ENCODE measurements around the gene HNRNPA1L2. TPM values are rescaled to one million over a fixed set of nuclear protein-coding genes. Genes with fewer than 3 reads are reported as not detected.
"Not testable (repeated sequence)": the region's sequence is repeated elsewhere in the genome, so short reads cannot be mapped to it uniquely, and the experiment has no call there.

The HNRNPA1L2 gene
- total RNA-seq, result 1 to 10 TPM; 4.4 to 9.7 (median 5.6) TPM

DNA sequence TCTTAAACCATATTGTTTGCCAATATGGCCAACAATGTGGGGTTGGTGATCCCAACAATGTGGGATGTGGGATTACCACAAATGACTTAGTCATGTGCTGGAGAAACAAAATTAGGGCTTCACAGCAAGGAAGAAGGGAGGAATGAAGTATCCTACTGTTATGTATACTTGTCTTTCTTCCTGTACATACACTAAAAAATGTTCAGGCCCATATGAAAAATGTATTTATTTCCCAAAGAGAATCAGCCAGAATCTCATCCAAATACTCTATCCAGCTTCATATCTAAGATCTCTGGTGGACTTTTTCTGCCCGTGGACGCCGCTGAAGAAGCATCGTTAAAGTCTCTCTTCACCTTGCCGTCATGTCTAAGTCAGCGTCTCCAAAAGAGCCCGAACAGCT lies at the start of gene HNRNPA1L2:
TSS of gene HNRNPA1L2 (plus strand) at position 301 of the 400 bp plus-strand sequence. CDS start at position 363, 62 bp downstream.
- no peaks in the 10 kb centered on the region for H3K27me3 ChIP-seq
- no peak for DNase-seq
- no peak within 1 kb of the TSS for H3K27ac ChIP-seq
- no peak within 1 kb of the TSS for H3K4me3 ChIP-seq (replicated peaks in 1 of 3)
- H3K36me3 ChIP-seq, result no peaks in the 10 kb centered on the region
- intact Hi-C loops (cut with DNase I), result no loop called here
- no peaks in the 10 kb centered on the region for H3K9me3 ChIP-seq
- no peak for TF ChIP-seq POLR2A (IDR thresholded peaks at IDR 0.05)
- TF ChIP-seq, protein P1, sequence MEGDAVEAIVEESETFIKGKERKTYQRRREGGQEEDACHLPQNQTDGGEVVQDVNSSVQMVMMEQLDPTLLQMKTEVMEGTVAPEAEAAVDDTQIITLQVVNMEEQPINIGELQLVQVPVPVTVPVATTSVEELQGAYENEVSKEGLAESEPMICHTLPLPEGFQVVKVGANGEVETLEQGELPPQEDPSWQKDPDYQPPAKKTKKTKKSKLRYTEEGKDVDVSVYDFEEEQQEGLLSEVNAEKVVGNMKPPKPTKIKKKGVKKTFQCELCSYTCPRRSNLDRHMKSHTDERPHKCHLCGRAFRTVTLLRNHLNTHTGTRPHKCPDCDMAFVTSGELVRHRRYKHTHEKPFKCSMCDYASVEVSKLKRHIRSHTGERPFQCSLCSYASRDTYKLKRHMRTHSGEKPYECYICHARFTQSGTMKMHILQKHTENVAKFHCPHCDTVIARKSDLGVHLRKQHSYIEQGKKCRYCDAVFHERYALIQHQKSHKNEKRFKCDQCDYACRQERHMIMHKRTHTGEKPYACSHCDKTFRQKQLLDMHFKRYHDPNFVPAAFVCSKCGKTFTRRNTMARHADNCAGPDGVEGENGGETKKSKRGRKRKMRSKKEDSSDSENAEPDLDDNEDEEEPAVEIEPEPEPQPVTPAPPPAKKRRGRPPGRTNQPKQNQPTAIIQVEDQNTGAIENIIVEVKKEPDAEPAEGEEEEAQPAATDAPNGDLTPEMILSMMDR (IDR thresholded peaks at IDR 0.05), result no peak
- WGBS, 2 donors, result 93 to 97% methylated on average over 7 of the region's 7 CpGs
- H3K4me1 ChIP-seq, result peaks cover 6 to 11% of the 10 kb centered on the region in 2 donors

DNA sequence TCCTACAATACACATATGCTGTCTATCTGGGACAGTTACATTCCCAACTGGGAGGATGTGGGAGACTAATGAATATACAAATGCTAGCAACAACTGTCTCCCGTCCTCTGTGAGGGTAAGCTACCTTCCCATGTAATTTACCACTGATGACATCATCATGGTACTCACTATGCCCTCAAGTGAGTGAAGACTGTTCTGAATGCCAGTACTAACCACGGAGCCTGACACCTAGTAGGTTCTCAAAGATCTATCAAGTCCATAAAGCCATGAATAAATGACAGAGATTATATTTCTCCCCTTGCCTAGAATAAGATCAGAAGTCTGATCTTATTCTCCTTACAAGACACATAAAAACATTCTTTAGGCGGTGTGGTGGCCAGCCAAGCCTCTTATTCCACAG lies 49.1 kb upstream of the HNRNPA1L2 start:
- H3K27me3 ChIP-seq; H3K4me3 ChIP-seq (replicated peaks in 1 of 3); H3K27ac ChIP-seq; H3K4me1 ChIP-seq; intact Hi-C loops (cut with DNase I); H3K9me3 ChIP-seq; H3K36me3 ChIP-seq; DNase-seq: not testable (repeated sequence)
- WGBS, 2 donors, result 79 to 89% methylated on average over 3 of the region's 3 CpGs

DNA sequence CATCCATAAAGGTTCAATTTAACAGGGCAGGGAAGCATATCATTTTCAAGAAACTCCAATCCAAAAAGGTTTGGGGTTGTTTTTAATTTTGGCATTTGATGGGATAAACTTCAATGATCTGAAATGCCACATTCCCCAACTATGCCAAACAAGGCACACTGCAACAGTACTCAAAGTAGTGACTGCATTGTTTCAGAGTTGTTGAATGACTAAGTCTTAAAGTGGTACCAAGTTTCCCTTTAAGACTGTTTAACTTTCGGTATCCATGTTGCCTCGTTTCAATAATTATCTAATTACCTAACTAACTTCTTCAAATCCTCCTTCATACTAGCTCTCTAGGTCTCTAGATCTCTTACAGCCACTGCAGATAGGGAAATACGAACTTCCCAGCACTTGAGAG lies 48.4 kb upstream of the HNRNPA1L2 start:
- H3K9me3 ChIP-seq, result not testable (repeated sequence)

DNA sequence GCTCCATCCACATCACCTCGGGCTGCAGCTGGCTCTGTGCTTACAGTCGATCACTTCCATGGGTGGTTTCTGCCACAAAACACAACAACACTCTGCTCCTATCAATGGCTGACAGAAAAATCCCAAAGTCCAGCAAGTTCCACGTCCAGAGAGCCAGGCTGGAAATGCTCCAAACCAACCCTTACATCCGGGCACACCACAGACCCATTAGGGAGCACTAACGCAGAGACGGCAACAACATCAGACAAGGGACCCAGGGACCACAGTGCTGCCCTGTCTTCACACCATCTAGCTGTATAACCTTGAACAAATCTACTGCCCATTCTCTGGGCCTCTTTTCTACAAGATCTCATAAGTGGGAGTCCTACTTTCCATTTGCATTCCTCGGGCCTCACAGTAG lies 47.9 kb upstream of the HNRNPA1L2 start:
- H3K4me1 ChIP-seq; H3K4me3 ChIP-seq (replicated peaks in 1 of 3); DNase-seq; H3K27me3 ChIP-seq; intact Hi-C loops (cut with DNase I); H3K27ac ChIP-seq; H3K36me3 ChIP-seq; H3K9me3 ChIP-seq: not testable (repeated sequence)
- 79 to 86% methylated on average over 7 of the region's 7 CpGs for WGBS, 2 donors

More for the DNA sequence above, 48.4 kb upstream of the HNRNPA1L2 start:
- intact Hi-C loops (cut with DNase I); DNase-seq; H3K4me1 ChIP-seq; H3K4me3 ChIP-seq (replicated peaks in 1 of 3); H3K36me3 ChIP-seq; H3K27me3 ChIP-seq; H3K27ac ChIP-seq: not testable (repeated sequence)
- 85% methylated on average over 3 of the region's 3 CpGs for WGBS, 2 donors

DNA sequence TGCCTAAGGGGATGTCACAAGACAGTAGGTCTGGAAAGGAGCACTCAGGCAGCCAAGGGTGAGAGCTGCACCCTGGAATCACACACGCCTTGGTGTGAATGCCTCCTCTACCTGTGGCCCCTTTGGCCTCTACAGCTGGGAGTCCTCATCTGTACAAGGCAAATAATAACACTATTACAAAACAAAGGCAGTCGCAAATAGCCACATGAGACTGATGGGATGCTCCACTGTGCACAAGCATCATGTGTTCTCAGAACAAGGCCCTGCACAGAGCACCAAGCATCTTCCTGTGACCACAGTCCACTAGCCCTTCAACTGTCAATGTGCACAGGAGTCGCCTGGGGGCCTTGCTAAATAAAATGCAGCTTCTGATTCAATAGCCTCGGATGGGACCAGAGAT lies 44.6 kb upstream of the HNRNPA1L2 start:
- WGBS, 2 donors, result 95 to 97% methylated on average over 4 of the region's 4 CpGs

DNA sequence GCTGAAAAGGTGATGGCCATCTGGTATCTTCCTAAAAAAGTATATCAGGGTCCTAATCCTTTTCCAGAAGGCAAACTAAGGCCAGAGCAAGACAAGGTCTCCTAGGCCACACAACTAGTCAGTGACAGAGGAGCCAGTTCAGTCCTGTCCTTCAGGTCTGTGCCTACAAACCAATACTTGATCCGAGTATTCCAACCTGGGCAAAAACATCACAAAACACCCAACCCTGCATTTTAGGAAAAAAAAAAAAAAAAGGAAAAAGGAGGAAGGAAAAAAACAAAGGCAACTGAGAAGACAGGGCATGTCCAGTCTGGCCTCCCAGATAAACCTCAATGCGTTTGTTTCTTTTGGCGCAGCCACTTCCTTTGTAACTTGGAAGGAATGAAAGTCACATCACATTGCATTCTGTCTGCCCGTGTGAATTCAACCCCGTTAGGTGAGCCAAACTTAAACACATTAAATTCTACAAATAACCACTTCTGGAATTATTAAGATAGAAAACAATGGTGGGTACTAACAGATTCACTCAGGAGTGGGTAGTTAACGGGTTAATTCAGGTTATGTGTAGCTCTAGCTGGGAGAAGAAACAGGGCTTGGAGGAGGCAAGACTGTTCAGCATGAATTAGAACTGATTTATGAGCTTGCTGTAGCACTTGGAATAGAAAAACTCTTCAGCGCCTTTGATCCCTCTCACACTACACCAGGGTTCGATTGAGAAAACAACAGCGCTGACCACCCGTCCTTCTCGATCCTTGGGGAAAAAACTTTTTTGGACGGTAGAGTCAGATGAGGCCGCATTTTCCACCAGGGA lies 43.0 kb upstream of the HNRNPA1L2 start:
- Histone ChIP-seq H3K4me1 (peaks cover 0 to 7% of the 10 kb centered on the region in 2 donors), H3K9me3 (no peaks in the 10 kb centered on the region), H3K27ac (peak overlapping the region; percentile 70 to 82 (median 77)), H3K36me3 (no peaks in the 10 kb centered on the region), H3K4me3 (replicated peaks in 1 of 3) (peak overlapping the region; percentile 72 to 80 (median 79)), H3K27me3 (no peaks in the 10 kb centered on the region)
- DNase-seq, result peak in 1 of 2 donors; percentile 13
- TF ChIP-seq POLR2A (IDR thresholded peaks at IDR 0.05), result no peak
- TF ChIP-seq, protein P1 (IDR thresholded peaks at IDR 0.05), result no peak
- WGBS, 2 donors, result 10 to 11% methylated on average over 13 of the region's 13 CpGs
- intact Hi-C loops (cut with DNase I), result no loop called here

More for the DNA sequence above, 44.6 kb upstream of the HNRNPA1L2 start:
- intact Hi-C loops (cut with DNase I), result no loop called here
- Histone ChIP-seq H3K4me1 (peaks cover 0 to 7% of the 10 kb centered on the region in 2 donors), H3K4me3 (replicated peaks in 1 of 3) (no peak overlapping the region), H3K9me3 (no peaks in the 10 kb centered on the region), H3K27me3 (no peaks in the 10 kb centered on the region), H3K36me3 (no peaks in the 10 kb centered on the region), H3K27ac (no peak overlapping the region)
- no peak for TF ChIP-seq POLR2A (IDR thresholded peaks at IDR 0.05)
- DNase-seq, result no peak

DNA sequence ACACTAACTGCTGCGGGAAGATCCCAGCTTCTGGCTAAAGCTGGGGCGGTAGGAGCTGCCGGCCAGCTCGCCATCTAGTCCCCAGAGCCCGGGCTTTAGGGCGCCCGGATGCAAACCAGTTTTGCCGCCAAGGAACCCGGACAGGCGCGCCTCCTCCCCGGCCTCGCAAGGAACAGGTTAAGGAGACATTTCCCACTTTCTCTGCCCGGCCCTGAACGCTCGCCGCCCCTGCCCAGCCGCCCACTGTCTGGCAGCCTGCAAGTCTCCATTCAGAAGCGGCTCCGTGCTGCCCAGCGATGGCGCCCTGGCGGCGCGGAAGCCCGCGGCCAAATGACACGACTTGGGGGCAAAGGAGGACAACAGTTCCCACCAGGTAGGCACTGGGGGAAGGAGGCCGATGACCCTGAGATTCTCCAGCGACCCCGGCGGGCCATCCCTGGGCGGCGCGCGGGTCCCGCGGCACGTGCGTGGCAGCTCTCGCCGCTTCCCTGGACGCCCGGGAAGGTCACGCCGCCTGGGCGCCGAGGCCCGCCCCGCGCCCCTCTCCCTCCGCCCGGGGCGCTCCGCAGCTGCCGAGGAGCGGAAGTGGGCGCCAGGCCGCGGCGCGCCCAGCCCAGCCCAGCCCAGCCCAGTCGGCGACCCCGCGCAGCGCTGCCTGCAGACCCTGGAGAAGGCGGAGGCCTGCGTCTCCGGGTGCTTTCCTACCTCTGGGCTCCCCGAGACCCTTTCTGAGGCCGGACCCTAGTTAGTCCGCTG lies 42.2 kb upstream of the HNRNPA1L2 start:
- Histone ChIP-seq H3K36me3 (no peaks in the 10 kb centered on the region), H3K9me3 (no peaks in the 10 kb centered on the region), H3K27ac (peak overlapping the region; percentile 70 to 82 (median 77)), H3K4me1 (peaks cover 0 to 7% of the 10 kb centered on the region in 2 donors), H3K4me3 (replicated peaks in 1 of 3) (peak overlapping the region; percentile 72 to 80 (median 79)), H3K27me3 (no peaks in the 10 kb centered on the region)
- intact Hi-C loops (cut with DNase I), result no loop called here
- 1% methylated on average over 24 to 28 of the region's 73 CpGs for WGBS, 2 donors
- peak in 1 of 2 donors; percentile 21 for TF ChIP-seq POLR2A (IDR thresholded peaks at IDR 0.05)
- TF ChIP-seq, protein P1 (IDR thresholded peaks at IDR 0.05), result no peak
- DNase-seq, result peak; percentile 41 to 46
